ENCODE results near the gene UVRAG.

DNA sequence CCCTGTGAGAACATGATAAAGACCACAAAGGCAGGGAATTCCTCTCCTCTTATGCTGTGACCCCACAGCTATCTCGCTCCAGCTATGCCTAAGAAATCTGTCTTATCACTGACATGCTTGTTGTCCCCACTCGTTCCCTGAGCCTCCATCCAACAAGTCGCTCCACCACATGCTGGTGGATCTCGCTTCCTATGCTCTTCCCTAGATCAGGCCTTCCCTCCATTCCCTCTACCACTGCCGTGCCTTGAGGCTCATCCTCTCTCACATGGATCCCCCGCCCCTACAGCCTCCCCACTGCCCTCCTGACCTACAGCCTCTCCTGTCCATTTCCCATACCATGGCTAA, 47.8 kb upstream of the UVRAG start:
- TF ChIP-seq CTCF (IDR thresholded peaks at IDR 0.05) (no peak), POLR2AphosphoS5 (IDR thresholded peaks at IDR 0.05) (no peak), POLR2A (IDR thresholded peaks at IDR 0.05) (no peak)
